Tibial nerve (tissue), 4 donors: ENCODE data around the gene FDX1. TPM values are rescaled to one million over a fixed set of nuclear protein-coding genes. Genes with fewer than 3 reads are reported as not detected.
"Not testable (repeated sequence)": the region's sequence is repeated elsewhere in the genome, so short reads cannot be mapped to it uniquely, and the experiment has no call there.

Source experiments
- DNase-seq, 2 donors: peaks; one replicate each; pipeline ENCODE4 v3.0.0-alpha.2; 2019; ENCODE audit warnings: low spot score in 2 of 2
- H3K27ac ChIP-seq, 4 donors: fragments of 200-600 bp; sonication (generic) in 3 of 4; one replicate each; pipeline ENCODE4 v1.5.1; 2017 to 2019; ENCODE audit warnings: mild to moderate bottlenecking in 1 of 4
- H3K27me3 ChIP-seq, 2 donors: fragments of 200-600 bp; sonication (generic) in 1 of 2; one replicate each; pipeline versions ENCODE4 v1.5.1 to v1.6.0; 2017 to 2019
- H3K36me3 ChIP-seq, 3 donors: fragments of 200-600 bp; sonication (generic); one replicate each; pipeline ENCODE4 v1.5.1; 2018 to 2019
- H3K4me1 ChIP-seq, 4 donors: fragments of 200-600 bp; sonication (generic) in 3 of 4; one replicate each; pipeline ENCODE4 v1.5.1; 2017 to 2019
- H3K4me3 ChIP-seq, 4 donors: fragments of 200-600 bp; sonication (generic) in 3 of 4; one replicate each; pipeline ENCODE4 v1.5.1; 2017 to 2019; ENCODE audit warnings: mild to moderate bottlenecking in 1 of 4, moderate library complexity in 1 of 4
- H3K9me3 ChIP-seq, 4 donors: fragments of 200-600 bp; sonication (generic) in 3 of 4; one replicate each; pipeline ENCODE4 v1.5.1; 2017 to 2019
- EP300 ChIP-seq, 2 donors: sonication (generic); formaldehyde crosslinking; IDR thresholded peaks; one replicate each; pipeline ENCODE4 v1.6.1; 2017; ENCODE audit warnings: antibody characterized with exemption in 2 of 2, mild to moderate bottlenecking in 1 of 2
- POLR2A ChIP-seq, 2 donors: fragments of 450-650 bp; IDR thresholded peaks; one replicate each; pipeline ENCODE4 v1.6.1; 2017; ENCODE audit warnings: antibody characterized with exemption in 2 of 2, mild to moderate bottlenecking in 2 of 2, moderate library complexity in 2 of 2
- WGBS, 2 donors: methylation state at CpG; one replicate each; pipeline ENCODE4 v1.1.5; 2018; 5-methylcytosine and 5-hydroxymethylcytosine counted together
- total RNA-seq, 4 donors: library from RNA; depleted of rRNA; stranded (reverse); fragments of >200 nt; gene quantifications; one replicate each; pipeline ENCODE4 v1.1.0, GENCODE V29; 2016
- TF ChIP-seq, protein P1 (sequence below), 5 experiments: fragments of 200-600 bp in 3 of 5; fragments of 450-650 bp in 2 of 5; sonication (generic) in 3 of 5; IDR thresholded peaks; one replicate each; pipeline ENCODE4 v1.5.1; 2016 to 2019; ENCODE audit warnings: antibody characterized with exemption in 5 of 5, mild to moderate bottlenecking in 3 of 5, moderate library complexity in 2 of 5

FDX1 gene
- total RNA-seq, 4 donors from 2014 or later: 13.9 to 19.9 (median 16.6) TPM

DNA sequence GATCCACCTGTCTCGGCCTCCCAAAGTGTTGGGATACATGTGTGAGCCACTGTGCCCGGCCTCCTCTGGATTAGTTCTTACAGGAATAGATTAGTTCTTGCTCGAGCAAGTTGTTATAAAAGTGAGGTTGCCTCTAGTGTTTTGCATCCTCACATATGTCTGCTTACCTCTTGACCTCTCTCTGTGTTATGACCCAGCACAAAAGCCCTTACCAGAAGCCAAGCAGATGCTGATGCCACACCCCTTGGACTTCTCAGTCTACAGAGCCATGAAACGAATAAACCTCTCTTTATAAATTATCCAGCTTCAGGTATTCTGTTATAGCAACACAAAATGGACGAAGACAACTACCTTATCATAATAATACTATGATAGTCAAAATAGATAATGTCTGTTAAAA, 22.4 kb upstream of the FDX1 start:
- Histone ChIP-seq H3K4me1 (no peaks in the 10 kb centered on the region), H3K4me3 (no peak overlapping the region), H3K36me3 (no peaks in the 10 kb centered on the region), H3K27ac (no peak overlapping the region), H3K27me3 (no peaks in the 10 kb centered on the region), H3K9me3 (peaks cover 0 to 5% (median 0%) of the 10 kb centered on the region in 4 donors)
- no peak for DNase-seq
- TF ChIP-seq, protein P1, sequence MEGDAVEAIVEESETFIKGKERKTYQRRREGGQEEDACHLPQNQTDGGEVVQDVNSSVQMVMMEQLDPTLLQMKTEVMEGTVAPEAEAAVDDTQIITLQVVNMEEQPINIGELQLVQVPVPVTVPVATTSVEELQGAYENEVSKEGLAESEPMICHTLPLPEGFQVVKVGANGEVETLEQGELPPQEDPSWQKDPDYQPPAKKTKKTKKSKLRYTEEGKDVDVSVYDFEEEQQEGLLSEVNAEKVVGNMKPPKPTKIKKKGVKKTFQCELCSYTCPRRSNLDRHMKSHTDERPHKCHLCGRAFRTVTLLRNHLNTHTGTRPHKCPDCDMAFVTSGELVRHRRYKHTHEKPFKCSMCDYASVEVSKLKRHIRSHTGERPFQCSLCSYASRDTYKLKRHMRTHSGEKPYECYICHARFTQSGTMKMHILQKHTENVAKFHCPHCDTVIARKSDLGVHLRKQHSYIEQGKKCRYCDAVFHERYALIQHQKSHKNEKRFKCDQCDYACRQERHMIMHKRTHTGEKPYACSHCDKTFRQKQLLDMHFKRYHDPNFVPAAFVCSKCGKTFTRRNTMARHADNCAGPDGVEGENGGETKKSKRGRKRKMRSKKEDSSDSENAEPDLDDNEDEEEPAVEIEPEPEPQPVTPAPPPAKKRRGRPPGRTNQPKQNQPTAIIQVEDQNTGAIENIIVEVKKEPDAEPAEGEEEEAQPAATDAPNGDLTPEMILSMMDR (IDR thresholded peaks at IDR 0.05): no peak
- no peak for TF ChIP-seq POLR2A (IDR thresholded peaks at IDR 0.05)
- 87 to 90% methylated on average over 5 of the region's 5 CpGs for WGBS, 2 donors

DNA sequence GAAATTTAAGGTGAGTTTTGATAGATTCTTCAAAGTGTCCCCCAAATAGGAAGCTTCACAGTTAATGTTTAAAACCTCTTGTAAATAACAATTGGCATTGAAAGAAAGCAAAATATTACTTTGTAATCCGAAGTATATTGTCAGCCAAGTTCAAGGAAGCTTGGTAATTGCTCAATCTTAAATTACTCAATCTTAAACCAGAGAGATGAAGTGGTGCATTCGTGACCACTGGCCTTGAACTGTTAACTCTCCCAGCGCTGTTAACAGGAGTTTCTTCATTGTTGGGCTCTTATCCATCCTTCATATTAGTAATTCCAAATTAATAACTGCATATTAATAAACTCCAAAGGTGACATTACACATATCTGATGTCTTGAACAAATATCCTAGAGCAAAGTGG, 20.6 kb upstream of the FDX1 start:
- H3K27ac ChIP-seq: peak overlapping the region in 1 of 4 donors; percentile 17
- TF ChIP-seq POLR2A (IDR thresholded peaks at IDR 0.05) (no peak), EP300 (IDR thresholded peaks at IDR 0.05) (peak in 1 of 2 donors; percentile 10)
- 33 to 34% methylated on average over 3 of the region's 3 CpGs for WGBS, 2 donors
- H3K27me3 ChIP-seq: no peaks in the 10 kb centered on the region
- H3K9me3 ChIP-seq: peaks cover 0 to 5% (median 0%) of the 10 kb centered on the region in 4 donors
- DNase-seq: no peak
- H3K4me3 ChIP-seq: no peak overlapping the region
- no peaks in the 10 kb centered on the region for H3K36me3 ChIP-seq
- H3K4me1 ChIP-seq: no peaks in the 10 kb centered on the region

DNA sequence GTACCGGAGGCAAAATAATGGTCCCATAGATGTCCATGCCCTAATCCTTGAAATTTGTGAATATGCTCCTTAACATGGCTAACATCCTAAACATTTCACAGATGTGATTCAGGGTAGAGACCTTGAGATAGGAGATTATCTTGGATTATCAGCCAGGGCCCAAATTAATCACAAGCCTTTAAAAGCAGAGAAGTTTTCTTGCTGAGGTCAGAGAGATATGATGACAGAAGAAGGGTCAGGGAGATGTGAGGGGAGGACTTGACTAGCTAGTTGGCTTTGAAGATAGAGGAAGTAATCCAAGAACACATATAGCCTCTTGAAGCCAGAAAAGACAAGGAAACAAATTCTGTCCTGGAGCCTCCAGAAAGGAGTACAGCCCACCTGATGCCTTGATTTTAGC, 19.1 kb upstream of the FDX1 start:
- Histone ChIP-seq H3K9me3 (peaks cover 0 to 5% (median 0%) of the 10 kb centered on the region in 4 donors), H3K36me3 (no peaks in the 10 kb centered on the region), H3K4me1 (no peaks in the 10 kb centered on the region), H3K27ac (no peak overlapping the region), H3K4me3 (no peak overlapping the region), H3K27me3 (no peaks in the 10 kb centered on the region)
- TF ChIP-seq POLR2A (IDR thresholded peaks at IDR 0.05) (no peak), EP300 (IDR thresholded peaks at IDR 0.05) (no peak)
- TF ChIP-seq, protein P1 (IDR thresholded peaks at IDR 0.05): no peak
- DNase-seq: no peak
- WGBS, 2 donors: 86 to 89% methylated on average over 1 of the region's 1 CpG

DNA sequence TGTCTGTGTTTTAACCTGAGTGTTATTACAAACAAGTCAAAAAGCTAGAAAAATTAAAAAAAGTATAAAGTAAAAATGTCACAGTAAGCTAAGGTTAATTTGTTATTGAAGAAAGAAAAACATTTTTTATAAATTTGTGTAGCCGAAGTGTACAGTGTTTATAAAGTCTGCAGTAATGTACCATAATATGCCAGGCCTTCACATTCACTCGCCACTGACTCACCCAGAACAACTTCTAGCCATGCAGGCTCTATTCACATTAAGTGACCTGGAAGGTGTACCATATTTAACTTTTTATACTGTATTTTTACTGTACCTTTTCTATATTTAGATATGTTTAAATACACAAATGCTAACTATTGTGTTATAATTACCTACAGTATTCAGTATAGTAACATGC, 14.7 kb upstream of the FDX1 start:
- no peaks in the 10 kb centered on the region for H3K4me1 ChIP-seq
- no peak for TF ChIP-seq EP300 (IDR thresholded peaks at IDR 0.05)
- TF ChIP-seq, protein P1 (IDR thresholded peaks at IDR 0.05): no peak
- no peak for TF ChIP-seq POLR2A (IDR thresholded peaks at IDR 0.05)
- no peaks in the 10 kb centered on the region for H3K36me3 ChIP-seq
- 92 to 98% methylated on average over 2 of the region's 2 CpGs for WGBS, 2 donors
- DNase-seq: no peak
- H3K27ac ChIP-seq: no peak overlapping the region
- no peak overlapping the region for H3K4me3 ChIP-seq
- no peaks in the 10 kb centered on the region for H3K9me3 ChIP-seq
- no peaks in the 10 kb centered on the region for H3K27me3 ChIP-seq

DNA sequence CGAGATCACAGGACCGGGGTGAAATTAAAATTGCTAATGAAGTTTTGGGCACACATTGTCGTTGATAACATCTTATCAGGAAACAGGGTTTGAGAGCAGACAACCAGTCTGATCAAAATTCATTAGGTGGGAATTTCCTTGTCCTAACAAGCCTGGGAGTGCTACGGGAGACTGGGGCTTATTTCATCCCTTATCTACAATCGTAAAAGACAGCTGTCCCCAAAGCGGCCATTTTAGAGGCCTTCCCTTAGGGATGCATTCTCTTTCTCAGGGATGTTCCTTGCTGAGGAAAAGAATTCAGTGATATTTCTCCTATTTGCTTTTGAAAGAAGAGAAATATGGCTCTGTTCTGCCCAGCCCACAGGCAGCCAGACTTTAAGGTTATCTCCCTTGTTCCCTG, 8.1 kb upstream of the FDX1 start:
- H3K4me3 ChIP-seq, H3K4me1 ChIP-seq, DNase-seq, H3K36me3 ChIP-seq, H3K27me3 ChIP-seq, H3K27ac ChIP-seq: not testable (repeated sequence)
- WGBS, 2 donors: 86 to 90% methylated on average over 6 of the region's 6 CpGs
- H3K9me3 ChIP-seq: peaks cover 0 to 10% (median 0%) of the 10 kb centered on the region in 4 donors

DNA sequence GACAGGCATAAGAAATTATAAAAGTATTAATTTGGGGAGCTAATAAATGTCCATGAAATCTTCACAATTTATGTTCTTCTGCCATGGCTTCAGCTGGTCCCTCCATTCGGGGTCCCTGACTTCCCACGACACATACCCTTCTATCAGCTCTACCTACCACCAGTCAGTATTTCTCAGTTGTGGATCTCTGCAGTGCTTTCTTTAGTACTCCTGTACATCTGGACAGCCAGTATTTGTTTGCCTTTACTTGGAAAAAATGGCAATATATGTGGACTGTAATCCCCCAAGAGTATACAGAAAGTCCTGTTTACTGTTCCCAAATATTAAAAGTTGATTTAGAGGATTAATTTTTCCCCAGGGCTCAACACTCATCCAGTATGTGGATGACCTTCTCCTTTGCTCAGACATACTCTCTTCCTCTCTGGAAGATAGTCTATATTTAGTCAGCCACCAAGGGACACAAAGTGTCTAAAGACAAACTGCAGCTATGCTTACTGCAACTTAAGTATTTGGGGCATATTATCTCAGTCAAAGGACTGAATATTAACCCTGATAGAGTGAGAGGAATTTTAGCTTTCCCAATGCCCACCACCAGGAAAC, 7.3 kb upstream of the FDX1 start:
- H3K9me3 ChIP-seq: peaks cover 0 to 10% (median 0%) of the 10 kb centered on the region in 4 donors
- no peak overlapping the region for H3K27ac ChIP-seq
- no peaks in the 10 kb centered on the region for H3K4me1 ChIP-seq
- no peaks in the 10 kb centered on the region for H3K36me3 ChIP-seq
- 76 to 94% methylated on average over 2 of the region's 2 CpGs for WGBS, 2 donors
- TF ChIP-seq EP300 (IDR thresholded peaks at IDR 0.05) (no peak), POLR2A (IDR thresholded peaks at IDR 0.05) (no peak)
- TF ChIP-seq, protein P1 (IDR thresholded peaks at IDR 0.05): no peak
- no peak for DNase-seq
- H3K27me3 ChIP-seq: no peaks in the 10 kb centered on the region
- no peak overlapping the region for H3K4me3 ChIP-seq
